Sigmoid colon (tissue), 7 donors: Measurements from ENCODE around the gene POU6F2. TPM values are rescaled to one million over a fixed set of nuclear protein-coding genes. Genes with fewer than 3 reads are reported as not detected.

Experiments
- DNase-seq: peaks from one replicate; pipeline ENCODE4 v3.0.0-alpha.2; 2019
- H3K27ac ChIP-seq, 4 donors: fragments of 200-600 bp; sonication (generic); one replicate each; pipeline ENCODE4 v1.5.1; 2016 to 2019; ENCODE audit warnings: mild to moderate bottlenecking in 1 of 4
- H3K27me3 ChIP-seq, 3 donors: fragments of 200-600 bp; sonication (generic); one replicate each; pipeline ENCODE4 v1.5.1; 2019; ENCODE audit warnings: mild to moderate bottlenecking in 1 of 3
- H3K36me3 ChIP-seq, 4 donors: fragments of 200-600 bp; sonication (generic); one replicate each; pipeline ENCODE4 v1.5.1; 2016 to 2019
- H3K4me1 ChIP-seq, 4 donors: fragments of 200-600 bp; sonication (generic); one replicate each; pipeline ENCODE4 v1.5.1; 2017 to 2019
- H3K4me3 ChIP-seq, 4 donors: fragments of 200-600 bp; sonication (generic); one replicate each; pipeline ENCODE4 v1.5.1; 2017 to 2019; ENCODE audit warnings: mild to moderate bottlenecking in 2 of 4, moderate library complexity in 1 of 4
- H3K9me3 ChIP-seq, 4 donors: fragments of 200-600 bp in 3 of 4; sonication (generic) in 3 of 4; one replicate each; pipeline versions ENCODE4 v1.5.1 to v1.6.1; 2013 to 2019
- EP300 ChIP-seq, 4 donors: sonication (generic); formaldehyde crosslinking; IDR thresholded peaks; one replicate each; pipeline ENCODE4 v1.6.1; 2017; ENCODE audit warnings: antibody characterized with exemption in 4 of 4
- POLR2A ChIP-seq, 2 donors: fragments of 450-650 bp; IDR thresholded peaks; one replicate each; pipeline ENCODE4 v1.6.1; 2016; ENCODE audit warnings: antibody characterized with exemption in 2 of 2, mild to moderate bottlenecking in 2 of 2, moderate library complexity in 2 of 2
- POLR2AphosphoS5 ChIP-seq, 4 donors: sonication (generic); formaldehyde crosslinking; IDR thresholded peaks; one replicate each; pipeline ENCODE4 v1.6.1; 2017; ENCODE audit warnings: antibody characterized with exemption in 4 of 4
- WGBS, 2 donors: extraction: QIAGEN DNeasy Blood & Tissue Kit; methylation state at CpG; one replicate each; pipeline ENCODE4 v1.1.7; 2013; 5-methylcytosine and 5-hydroxymethylcytosine counted together
- intact Hi-C: fragments of 100-400 bp; cut with DNase I; formaldehyde crosslinking; loops from one replicate; pipeline ENCODE4 v1.15.1; 2023
- polyA plus RNA-seq, 3 donors: library from polyadenylated mRNA; stranded (reverse); fragments of 200-250 nt; gene quantifications; one replicate each; pipeline ENCODE4 v1.2.3, GENCODE V29; 2013
- total RNA-seq, 4 donors: library from RNA; depleted of rRNA; stranded (reverse); fragments of >200 nt; gene quantifications; one replicate each; pipeline ENCODE4 v1.1.0, GENCODE V29; 2016
- TF ChIP-seq, protein P1 (sequence below), 4 experiments: fragments of 450-650 bp in 3 of 4; fragments of 200-600 bp in 1 of 4; IDR thresholded peaks; one replicate each; pipeline ENCODE4 v1.5.1; 2016 to 2019; ENCODE audit warnings: antibody characterized with exemption in 4 of 4, mild to moderate bottlenecking in 3 of 4, moderate library complexity in 2 of 4
- donor health status: healthy with polysubstance abuse.
- donor health status: Bipolar disorder and iron deficiency.
- donor health status: healthy.

POU6F2 gene
- total and polyA plus RNA-seq, 7 donors = 0.04 TPM; not detected in 6

DNA sequence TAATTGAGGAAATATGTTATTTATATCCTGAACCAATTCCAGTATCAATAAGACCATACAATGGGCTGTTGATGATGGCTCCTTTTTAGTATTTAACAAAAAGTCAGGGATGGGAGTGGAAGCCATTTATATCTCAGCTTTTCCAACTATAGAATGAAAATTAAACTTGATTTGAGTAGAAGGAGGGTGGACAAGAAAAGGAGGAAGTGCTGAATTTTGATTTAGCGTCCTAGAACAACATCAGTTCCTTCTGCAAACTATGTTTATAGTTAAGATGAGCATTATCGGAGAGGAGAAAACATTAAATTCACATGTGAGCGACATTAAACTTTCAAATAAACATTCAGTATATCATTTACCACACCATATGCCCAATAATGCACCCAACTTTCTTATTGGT, 439.2 kb downstream of the POU6F2 start:
- intact Hi-C loops = no loop called here
- WGBS, 2 donors = 68 to 82% methylated on average over 3 of the region's 3 CpGs
- no peak overlapping the region for H3K4me3 ChIP-seq
- TF ChIP-seq, protein P1, sequence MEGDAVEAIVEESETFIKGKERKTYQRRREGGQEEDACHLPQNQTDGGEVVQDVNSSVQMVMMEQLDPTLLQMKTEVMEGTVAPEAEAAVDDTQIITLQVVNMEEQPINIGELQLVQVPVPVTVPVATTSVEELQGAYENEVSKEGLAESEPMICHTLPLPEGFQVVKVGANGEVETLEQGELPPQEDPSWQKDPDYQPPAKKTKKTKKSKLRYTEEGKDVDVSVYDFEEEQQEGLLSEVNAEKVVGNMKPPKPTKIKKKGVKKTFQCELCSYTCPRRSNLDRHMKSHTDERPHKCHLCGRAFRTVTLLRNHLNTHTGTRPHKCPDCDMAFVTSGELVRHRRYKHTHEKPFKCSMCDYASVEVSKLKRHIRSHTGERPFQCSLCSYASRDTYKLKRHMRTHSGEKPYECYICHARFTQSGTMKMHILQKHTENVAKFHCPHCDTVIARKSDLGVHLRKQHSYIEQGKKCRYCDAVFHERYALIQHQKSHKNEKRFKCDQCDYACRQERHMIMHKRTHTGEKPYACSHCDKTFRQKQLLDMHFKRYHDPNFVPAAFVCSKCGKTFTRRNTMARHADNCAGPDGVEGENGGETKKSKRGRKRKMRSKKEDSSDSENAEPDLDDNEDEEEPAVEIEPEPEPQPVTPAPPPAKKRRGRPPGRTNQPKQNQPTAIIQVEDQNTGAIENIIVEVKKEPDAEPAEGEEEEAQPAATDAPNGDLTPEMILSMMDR (IDR thresholded peaks at IDR 0.05) = no peak
- TF ChIP-seq POLR2AphosphoS5 (IDR thresholded peaks at IDR 0.05) (no peak), POLR2A (IDR thresholded peaks at IDR 0.05) (no peak), EP300 (IDR thresholded peaks at IDR 0.05) (no peak)
- no peak overlapping the region for H3K27ac ChIP-seq
- no peaks in the 10 kb centered on the region for H3K27me3 ChIP-seq
- peaks cover 0 to 14% (median 7%) of the 10 kb centered on the region in 4 donors for H3K4me1 ChIP-seq
- DNase-seq = no peak
- no peaks in the 10 kb centered on the region for H3K36me3 ChIP-seq
- no peaks in the 10 kb centered on the region for H3K9me3 ChIP-seq

DNA sequence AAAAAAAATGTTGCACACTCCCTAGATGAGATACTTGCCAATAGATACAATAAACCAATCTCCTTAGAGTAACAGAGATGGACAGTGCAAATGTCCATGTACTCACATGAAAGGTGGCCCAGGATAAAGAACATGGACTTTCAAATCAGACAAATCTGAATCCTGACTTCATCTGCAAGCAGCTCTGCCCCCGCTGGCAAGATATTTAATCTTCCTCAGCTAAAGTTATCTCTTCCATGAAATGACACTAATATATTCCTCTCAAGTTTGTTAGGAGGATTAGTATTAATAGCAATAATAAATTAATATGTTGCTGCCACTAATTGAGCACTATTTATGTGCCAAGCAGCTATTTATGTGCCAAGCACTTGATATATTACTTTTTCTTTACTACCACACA, 439.9 kb downstream of the POU6F2 start:
- H3K27me3 ChIP-seq = no peaks in the 10 kb centered on the region
- TF ChIP-seq POLR2AphosphoS5 (IDR thresholded peaks at IDR 0.05) (no peak), POLR2A (IDR thresholded peaks at IDR 0.05) (no peak), EP300 (IDR thresholded peaks at IDR 0.05) (no peak)
- TF ChIP-seq, protein P1 (IDR thresholded peaks at IDR 0.05) = no peak
- intact Hi-C loops = no loop called here
- H3K4me1 ChIP-seq = peaks cover 0 to 14% (median 7%) of the 10 kb centered on the region in 4 donors
- DNase-seq = no peak
- 82 to 93% methylated on average over 1 of the region's 1 CpG for WGBS, 2 donors
- H3K27ac ChIP-seq = no peak overlapping the region
- H3K9me3 ChIP-seq = no peaks in the 10 kb centered on the region
- no peaks in the 10 kb centered on the region for H3K36me3 ChIP-seq
- no peak overlapping the region for H3K4me3 ChIP-seq

DNA sequence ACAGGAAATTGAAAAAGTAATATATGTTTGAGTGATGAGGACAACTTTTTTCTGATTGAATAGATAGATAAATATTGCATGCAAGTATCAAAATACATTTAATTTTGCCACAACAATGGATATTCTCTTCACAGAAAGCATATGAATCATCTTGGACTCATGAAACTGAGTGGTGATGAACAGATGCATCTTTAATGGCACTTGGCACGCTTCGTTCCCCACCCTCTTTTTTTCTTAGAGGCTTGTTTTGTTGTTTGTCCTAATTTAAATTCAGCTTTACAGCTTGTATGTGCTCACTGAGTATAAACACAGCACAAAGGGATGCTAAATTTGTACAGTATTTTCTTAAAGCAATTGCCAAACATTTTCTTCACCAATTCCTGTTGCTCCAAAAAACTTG, 443.5 kb downstream of the POU6F2 start:
- H3K4me1 ChIP-seq = no peaks in the 10 kb centered on the region
- no peak overlapping the region for H3K27ac ChIP-seq
- TF ChIP-seq, protein P1 (IDR thresholded peaks at IDR 0.05) = no peak
- no peak for TF ChIP-seq POLR2AphosphoS5 (IDR thresholded peaks at IDR 0.05)
- no peak for TF ChIP-seq EP300 (IDR thresholded peaks at IDR 0.05)
- TF ChIP-seq POLR2A (IDR thresholded peaks at IDR 0.05) = no peak
- 54 to 75% methylated on average over 2 of the region's 2 CpGs for WGBS, 2 donors
- H3K27me3 ChIP-seq = no peaks in the 10 kb centered on the region
- H3K9me3 ChIP-seq = no peaks in the 10 kb centered on the region
- no peak overlapping the region for H3K4me3 ChIP-seq
- intact Hi-C loops = no loop called here
- no peak for DNase-seq
- no peaks in the 10 kb centered on the region for H3K36me3 ChIP-seq

DNA sequence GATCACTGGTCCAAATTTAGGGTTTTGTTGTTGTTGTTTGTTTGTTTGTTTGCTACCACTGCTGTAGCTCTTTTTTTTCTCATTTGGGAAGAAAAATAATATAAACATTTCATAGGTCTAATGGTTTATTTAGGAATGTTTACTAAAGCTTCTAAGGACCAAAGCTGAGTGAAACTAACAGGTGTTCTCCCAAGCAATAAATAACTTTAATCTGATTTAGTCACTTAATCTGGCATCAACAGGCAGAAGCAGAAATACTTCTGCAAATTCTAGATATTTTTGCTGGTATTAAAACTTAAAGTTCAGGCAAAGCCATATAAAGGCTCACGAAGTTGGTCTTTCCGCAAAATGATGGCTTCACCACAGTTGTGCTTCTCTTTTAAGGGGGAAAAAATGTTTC, 444.0 kb downstream of the POU6F2 start:
- no peaks in the 10 kb centered on the region for H3K36me3 ChIP-seq
- no peak for DNase-seq
- no peak overlapping the region for H3K27ac ChIP-seq
- intact Hi-C loops = no loop called here
- no peaks in the 10 kb centered on the region for H3K4me1 ChIP-seq
- no peak for TF ChIP-seq POLR2A (IDR thresholded peaks at IDR 0.05)
- no peak for TF ChIP-seq POLR2AphosphoS5 (IDR thresholded peaks at IDR 0.05)
- TF ChIP-seq, protein P1 (IDR thresholded peaks at IDR 0.05) = no peak
- no peak for TF ChIP-seq EP300 (IDR thresholded peaks at IDR 0.05)
- no peaks in the 10 kb centered on the region for H3K27me3 ChIP-seq
- no peaks in the 10 kb centered on the region for H3K9me3 ChIP-seq
- no peak overlapping the region for H3K4me3 ChIP-seq
- 82 to 88% methylated on average over 2 of the region's 2 CpGs for WGBS, 2 donors

DNA sequence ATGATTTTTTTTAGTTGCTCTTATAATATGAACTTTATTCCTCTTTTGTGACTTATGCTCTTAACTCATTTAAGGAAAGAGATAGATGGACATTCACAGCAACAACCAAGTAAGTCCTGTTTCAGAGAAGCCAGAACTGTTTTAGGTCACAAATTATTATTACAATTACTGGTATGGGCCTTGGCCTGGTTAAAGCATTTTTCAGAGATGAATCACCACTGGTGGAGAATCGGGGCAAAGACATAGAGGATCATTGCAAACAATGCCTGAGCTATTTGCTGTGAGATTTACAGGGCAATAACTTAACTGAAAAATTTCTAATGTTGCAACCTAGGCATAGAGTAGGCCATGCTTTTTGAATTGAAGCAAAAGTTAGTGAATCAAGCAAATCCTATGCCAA, 450.5 kb downstream of the POU6F2 start:
- WGBS, 2 donors = 15 to 48% methylated on average over 1 of the region's 1 CpG
- Histone ChIP-seq H3K4me3 (no peak overlapping the region), H3K9me3 (no peaks in the 10 kb centered on the region), H3K4me1 (peaks cover 0 to 27% (median 24%) of the 10 kb centered on the region in 4 donors), H3K27ac (peak overlapping the region in 3 of 4 donors; percentile 29 to 43 (median 32)), H3K36me3 (no peaks in the 10 kb centered on the region), H3K27me3 (no peaks in the 10 kb centered on the region)
- DNase-seq = no peak
- intact Hi-C loops = no loop called here
- TF ChIP-seq POLR2AphosphoS5 (IDR thresholded peaks at IDR 0.05) (no peak), POLR2A (IDR thresholded peaks at IDR 0.05) (no peak), EP300 (IDR thresholded peaks at IDR 0.05) (no peak)
- TF ChIP-seq, protein P1 (IDR thresholded peaks at IDR 0.05) = no peak
